ENCODE measurements around the gene DCP1A. TPM values are rescaled to one million over a fixed set of nuclear protein-coding genes. Genes with fewer than 3 reads are reported as not detected.
"Not testable (repeated sequence)": the region's sequence is repeated elsewhere in the genome, so short reads cannot be mapped to it uniquely, and the experiment has no call there.

The DCP1A gene
- total and polyA plus RNA-seq, 2 donors = 13.8 to 20.9 TPM

- Histone ChIP-seq H3K36me3 (ENCODE audit: insufficient read depth) (no peaks in the 10 kb centered on the region), H3K4me3 (ENCODE audit: low read depth, low read length) (no peak overlapping the region), H3K4me1 (ENCODE audit: insufficient read depth) (no peaks in the 10 kb centered on the region), H3K27ac (ENCODE audit: low read depth) (no peak overlapping the region)
- peak; percentile 15 for DNase-seq (ENCODE audit: extremely low spot score)
- 15% methylated on average over 3 of the region's 3 CpGs for WGBS
Measured at GRCh38 chr3:53350652-53351051, 3.3 kb upstream of the DCP1A start.

DNA sequence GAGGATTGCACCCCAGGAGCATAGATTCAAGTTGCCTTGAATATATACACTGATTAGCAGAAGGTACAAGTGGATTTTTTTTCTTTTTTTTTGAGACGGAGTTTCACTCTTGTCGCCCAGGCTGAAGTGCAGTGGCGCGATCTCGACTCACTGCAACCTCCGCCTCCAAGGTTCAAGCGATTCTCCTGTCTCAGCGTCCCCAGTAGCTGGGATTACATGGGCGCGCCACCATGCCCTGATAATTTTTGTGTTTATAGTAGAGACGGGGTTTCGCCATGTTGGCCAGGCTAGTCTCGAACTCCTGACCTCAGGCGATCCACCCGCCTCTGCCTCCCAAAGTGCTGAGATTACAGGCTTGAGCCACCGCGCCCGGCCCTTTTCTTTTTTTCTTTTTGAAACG, 775 bp upstream of the DCP1A start:
- Histone ChIP-seq H3K27ac (ENCODE audit: low read depth) (peak overlapping the region; percentile 96), H3K4me3 (ENCODE audit: low read depth, low read length) (peak overlapping the region; percentile 56)
- H3K36me3 ChIP-seq (ENCODE audit: insufficient read depth); H3K4me1 ChIP-seq (ENCODE audit: insufficient read depth); DNase-seq (ENCODE audit: extremely low spot score): not testable (repeated sequence)
- 78% methylated on average over 19 of the region's 19 CpGs for WGBS

GRCh38 chr3:53346922-53347260, 452 bp downstream of the DCP1A start:
- Histone ChIP-seq H3K4me3 (ENCODE audit: low read depth, low read length) (peak overlapping the region; percentile 82), H3K4me1 (ENCODE audit: insufficient read depth) (no peaks in the 10 kb centered on the region), H3K27ac (ENCODE audit: low read depth) (peak overlapping the region; percentile 79), H3K36me3 (ENCODE audit: insufficient read depth) (no peaks in the 10 kb centered on the region)
- WGBS = under 1% methylated on average over 11 of the region's 11 CpGs
- DNase-seq (ENCODE audit: extremely low spot score) = no peak

DNA sequence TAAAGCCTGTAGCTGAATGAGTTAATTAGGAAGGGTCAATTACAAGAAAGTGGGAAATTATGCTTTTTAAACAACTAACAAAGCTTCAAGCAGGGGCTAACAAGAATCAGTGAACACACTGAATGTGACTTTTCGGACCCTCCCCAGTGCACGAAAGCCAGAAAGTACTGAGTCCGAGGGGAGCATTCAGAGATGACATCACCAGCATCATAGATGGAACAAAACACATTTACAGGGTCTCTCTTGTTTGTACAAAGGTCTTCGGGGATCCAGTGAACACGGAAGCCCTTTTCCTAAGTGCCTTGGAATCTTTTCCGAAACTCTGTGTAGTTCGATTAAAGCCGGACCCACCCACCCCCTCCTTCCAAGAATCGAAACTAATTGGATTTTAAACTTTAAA, 829 bp downstream of the DCP1A start:
- 1% methylated on average over 9 of the region's 9 CpGs for WGBS
- H3K4me1 ChIP-seq (ENCODE audit: insufficient read depth) = no peaks in the 10 kb centered on the region

DNA sequence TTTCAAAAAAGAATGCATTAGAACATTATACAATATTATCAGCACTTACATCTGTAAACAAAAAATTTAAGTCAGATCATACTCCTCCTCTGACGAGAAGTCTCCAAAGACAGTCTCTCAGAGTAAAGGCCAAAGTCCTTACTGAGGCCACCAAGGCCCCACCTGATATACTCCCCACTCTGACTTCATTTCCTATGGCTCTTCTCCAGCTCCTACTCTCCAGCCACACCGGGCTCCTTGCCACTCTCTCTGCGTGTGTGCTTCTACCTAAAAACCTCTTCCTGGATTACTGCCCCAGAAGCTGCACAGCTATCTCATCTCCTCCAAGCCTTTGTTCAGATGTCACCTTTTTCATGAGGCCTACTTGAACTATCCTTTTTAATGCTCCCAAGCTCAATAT, 5.0 kb downstream of the DCP1A start:
- 50% methylated on average over 3 of the region's 3 CpGs for WGBS
- Histone ChIP-seq H3K36me3 (ENCODE audit: insufficient read depth) (peaks cover 5% of the 10 kb centered on the region), H3K4me3 (ENCODE audit: low read depth, low read length) (no peak overlapping the region), H3K27ac (ENCODE audit: low read depth) (no peak overlapping the region), H3K4me1 (ENCODE audit: insufficient read depth) (no peaks in the 10 kb centered on the region)
- no peak for DNase-seq (ENCODE audit: extremely low spot score)

More for the DNA sequence above, 829 bp downstream of the DCP1A start:
- Histone ChIP-seq H3K27ac (ENCODE audit: low read depth) (no peak overlapping the region), H3K4me3 (ENCODE audit: low read depth, low read length) (peak overlapping the region; percentile 82), H3K36me3 (ENCODE audit: insufficient read depth) (peaks cover 3% of the 10 kb centered on the region)
- DNase-seq (ENCODE audit: extremely low spot score) = peak; percentile 2

DNA sequence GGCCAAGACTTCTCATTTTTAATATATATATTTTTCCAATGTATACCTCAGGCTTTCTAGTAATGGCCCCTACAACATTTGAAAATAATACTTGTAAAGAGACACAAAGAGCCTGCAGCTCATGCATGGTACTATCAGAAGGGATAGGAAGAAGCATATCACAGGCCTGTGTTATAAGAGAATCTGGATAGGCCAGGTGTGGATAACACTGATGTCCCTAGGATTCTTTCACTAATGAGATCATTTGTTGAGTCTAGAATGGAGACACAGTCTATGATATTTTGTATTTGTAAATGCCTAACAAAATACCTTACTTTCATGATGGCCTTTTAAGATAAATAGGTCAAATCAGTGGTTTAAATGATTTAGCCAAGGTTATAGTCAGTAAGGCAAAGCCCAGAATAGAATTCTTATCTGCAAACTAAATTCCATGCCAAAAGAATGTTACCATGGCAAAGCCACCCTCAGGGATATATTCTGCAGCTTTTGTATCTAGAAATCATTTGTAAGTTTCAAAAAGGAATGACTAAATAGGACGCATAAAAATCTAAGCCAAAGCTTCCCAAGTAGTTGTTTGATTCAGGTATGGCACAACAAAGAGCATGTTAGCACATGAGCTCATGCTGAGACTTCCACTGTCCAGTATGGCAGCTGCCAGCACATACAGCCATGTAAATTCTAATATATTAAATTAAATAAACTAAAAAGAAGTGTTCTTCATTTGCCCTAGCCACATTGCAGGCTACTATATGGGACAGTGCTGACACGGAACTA, 10.0 kb downstream of the DCP1A start:
- Histone ChIP-seq H3K36me3 (ENCODE audit: insufficient read depth) (peaks cover 8% of the 10 kb centered on the region), H3K27ac (ENCODE audit: low read depth) (no peak overlapping the region), H3K4me3 (ENCODE audit: low read depth, low read length) (no peak overlapping the region), H3K4me1 (ENCODE audit: insufficient read depth) (no peaks in the 10 kb centered on the region)
- WGBS = 88% methylated on average over 2 of the region's 2 CpGs
- no peak for DNase-seq (ENCODE audit: extremely low spot score)

- DNase-seq (ENCODE audit: extremely low spot score) = no peak
- WGBS = 99% methylated on average over 6 of the region's 6 CpGs
- H3K36me3 ChIP-seq (ENCODE audit: insufficient read depth) = peaks cover 3% of the 10 kb centered on the region
- H3K4me1 ChIP-seq (ENCODE audit: insufficient read depth) = no peaks in the 10 kb centered on the region
- no peak overlapping the region for H3K27ac ChIP-seq (ENCODE audit: low read depth)
- H3K4me3 ChIP-seq (ENCODE audit: low read depth, low read length) = no peak overlapping the region
Measured at GRCh38 chr3:53334742-53335141, 12.6 kb downstream of the DCP1A start.

DNA sequence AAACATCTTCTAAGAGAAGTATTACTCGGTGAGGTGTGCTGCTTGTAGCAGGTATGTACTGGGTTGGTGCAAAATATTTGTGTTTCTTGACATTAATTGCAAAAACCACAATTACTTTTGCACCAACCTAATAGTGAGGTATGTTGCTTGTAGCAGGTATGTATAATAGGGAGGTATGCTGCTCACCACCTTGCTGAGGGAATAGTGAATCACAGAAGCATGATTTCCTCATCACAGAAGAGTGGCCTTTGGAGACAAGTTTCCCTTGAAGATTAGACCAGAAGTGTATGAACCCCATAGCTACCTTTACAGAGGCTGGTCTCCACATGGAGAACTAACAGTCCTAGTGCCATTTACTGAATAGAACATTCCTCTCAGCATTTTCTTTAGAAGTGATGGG, 15.5 kb downstream of the DCP1A start:
- no peak overlapping the region for H3K4me3 ChIP-seq (ENCODE audit: low read depth, low read length)
- 92% methylated on average over 1 of the region's 1 CpG for WGBS
- peaks cover 3% of the 10 kb centered on the region for H3K36me3 ChIP-seq (ENCODE audit: insufficient read depth)
- no peak for DNase-seq (ENCODE audit: extremely low spot score)
- H3K4me1 ChIP-seq (ENCODE audit: insufficient read depth) = no peaks in the 10 kb centered on the region
- no peak overlapping the region for H3K27ac ChIP-seq (ENCODE audit: low read depth)

DNA sequence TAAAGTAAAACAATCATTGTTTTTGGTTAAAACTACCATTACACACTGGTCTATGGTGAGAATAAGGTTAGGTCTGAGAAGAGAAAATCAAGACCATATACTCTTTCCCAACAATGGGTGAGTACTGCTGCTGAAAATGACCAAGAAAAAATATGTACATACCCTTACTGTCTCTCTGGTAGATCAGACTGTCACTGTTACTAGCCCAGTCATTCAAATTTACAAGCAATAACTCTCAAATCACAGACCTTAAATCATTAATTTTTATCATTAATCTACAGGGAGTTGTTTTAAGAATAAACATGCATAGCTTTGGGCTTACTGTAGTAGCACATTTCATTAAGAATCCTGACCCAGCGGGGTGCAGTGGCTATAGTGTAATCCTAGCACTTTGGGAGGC, 17.4 kb downstream of the DCP1A start:
- peaks cover 3% of the 10 kb centered on the region for H3K36me3 ChIP-seq (ENCODE audit: insufficient read depth)
- no peak for DNase-seq (ENCODE audit: extremely low spot score)
- WGBS = 91% methylated on average over 1 of the region's 1 CpG
- H3K27ac ChIP-seq (ENCODE audit: low read depth) = no peak overlapping the region
- no peak overlapping the region for H3K4me3 ChIP-seq (ENCODE audit: low read depth, low read length)
- no peaks in the 10 kb centered on the region for H3K4me1 ChIP-seq (ENCODE audit: insufficient read depth)

DNA sequence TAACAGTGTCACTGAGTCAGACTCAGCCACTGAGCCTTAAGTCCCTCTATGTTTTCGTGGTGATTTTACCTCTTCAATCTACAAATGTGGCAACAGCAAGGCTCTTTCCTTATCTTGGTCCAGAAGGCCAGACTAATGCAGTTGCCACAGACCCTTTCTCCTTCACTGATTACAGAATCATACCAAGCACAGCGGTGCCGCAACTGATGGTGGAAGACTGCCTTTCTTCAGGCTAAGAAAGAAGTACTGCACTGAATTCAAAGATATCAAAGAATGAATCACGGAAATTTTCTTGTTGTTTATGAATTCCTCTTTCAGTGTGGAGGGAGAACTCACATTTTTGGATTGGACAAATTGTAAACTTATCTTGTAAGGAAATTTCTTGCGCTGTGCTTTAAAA, 18.6 kb downstream of the DCP1A start:
- WGBS = 47% methylated on average over 5 of the region's 5 CpGs
- Histone ChIP-seq H3K36me3 (ENCODE audit: insufficient read depth) (no peaks in the 10 kb centered on the region), H3K27ac (ENCODE audit: low read depth) (no peak overlapping the region), H3K4me3 (ENCODE audit: low read depth, low read length) (no peak overlapping the region), H3K4me1 (ENCODE audit: insufficient read depth) (no peaks in the 10 kb centered on the region)
- no peak for DNase-seq (ENCODE audit: extremely low spot score)

- not testable (repeated sequence) for H3K27ac ChIP-seq (ENCODE audit: low read depth); H3K4me3 ChIP-seq (ENCODE audit: low read depth, low read length); DNase-seq (ENCODE audit: extremely low spot score); H3K4me1 ChIP-seq (ENCODE audit: insufficient read depth); H3K36me3 ChIP-seq (ENCODE audit: insufficient read depth)
- WGBS = 72% methylated on average over 6 of the region's 6 CpGs
Measured at GRCh38 chr3:53327986-53328385, 19.4 kb downstream of the DCP1A start.

GRCh38 chr3:53324105-53324504, 23.2 kb downstream of the DCP1A start:
- H3K36me3 ChIP-seq (ENCODE audit: insufficient read depth) = peaks cover 4% of the 10 kb centered on the region
- no peak overlapping the region for H3K27ac ChIP-seq (ENCODE audit: low read depth)
- H3K4me1 ChIP-seq (ENCODE audit: insufficient read depth) = peaks cover 2% of the 10 kb centered on the region
- no peak overlapping the region for H3K4me3 ChIP-seq (ENCODE audit: low read depth, low read length)
- DNase-seq (ENCODE audit: extremely low spot score) = no peak
- 31% methylated on average over 5 of the region's 5 CpGs for WGBS

DNA sequence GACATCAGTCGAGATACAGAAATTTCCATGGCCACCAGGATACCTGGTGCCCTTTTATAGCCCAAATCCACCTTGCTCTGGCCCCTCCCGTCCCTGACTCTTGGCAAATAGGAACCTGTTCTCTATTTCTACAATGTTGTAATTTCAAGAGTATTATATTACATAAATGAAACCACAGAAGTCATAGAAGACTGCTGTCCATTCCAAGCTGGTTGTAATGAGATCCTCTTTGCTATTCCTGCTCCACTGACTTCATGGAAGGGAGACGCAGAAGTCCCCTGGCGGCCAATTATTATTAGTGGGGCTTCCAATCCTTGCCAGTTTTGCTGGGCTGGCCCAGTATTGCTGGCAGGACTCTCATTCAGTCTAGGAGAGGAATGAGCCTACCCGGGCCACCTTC, 26.6 kb downstream of the DCP1A start:
- Histone ChIP-seq H3K4me1 (ENCODE audit: insufficient read depth) (peaks cover 2% of the 10 kb centered on the region), H3K27ac (ENCODE audit: low read depth) (no peak overlapping the region), H3K4me3 (ENCODE audit: low read depth, low read length) (no peak overlapping the region), H3K36me3 (ENCODE audit: insufficient read depth) (peaks cover 4% of the 10 kb centered on the region)
- WGBS = 95% methylated on average over 5 of the region's 5 CpGs
- DNase-seq (ENCODE audit: extremely low spot score) = no peak

- peaks cover 2% of the 10 kb centered on the region for H3K4me1 ChIP-seq (ENCODE audit: insufficient read depth)
- H3K36me3 ChIP-seq (ENCODE audit: insufficient read depth) = peaks cover 4% of the 10 kb centered on the region
- no peak overlapping the region for H3K27ac ChIP-seq (ENCODE audit: low read depth)
- no peak overlapping the region for H3K4me3 ChIP-seq (ENCODE audit: low read depth, low read length)
- 81% methylated on average over 3 of the region's 3 CpGs for WGBS
- DNase-seq (ENCODE audit: extremely low spot score) = no peak
Measured at GRCh38 chr3:53318522-53318921, 28.8 kb downstream of the DCP1A start.

- H3K36me3 ChIP-seq (ENCODE audit: insufficient read depth) = peaks cover 2% of the 10 kb centered on the region
- no peaks in the 10 kb centered on the region for H3K4me1 ChIP-seq (ENCODE audit: insufficient read depth)
- H3K4me3 ChIP-seq (ENCODE audit: low read depth, low read length) = no peak overlapping the region
- WGBS = 77% methylated on average over 1 of the region's 1 CpG
- H3K27ac ChIP-seq (ENCODE audit: low read depth) = no peak overlapping the region
- DNase-seq (ENCODE audit: extremely low spot score) = no peak
Measured at GRCh38 chr3:53312832-53313231, 34.5 kb downstream of the DCP1A start.
